Activated T-helper 1 cell treated with anti-CD3 and anti-CD28 coated beads, Interleukin-12 subunit alpha, Interleukin-12 subunit beta, Interleukin-2, Interleukin-4 antibody, amounts not matched to agents 30 ng/mL and 10 ng/mL and 1 ng/mL, durations not matched to agents 14 hours and 24 hours and 36 hours (primary cell): Measurements from ENCODE around the gene ZNF14. TPM values are rescaled to one million over a fixed set of nuclear protein-coding genes. Genes with fewer than 3 reads are reported as not detected.
A peak's percentile ranks its signal among the peaks of the same experiment; 100 is the strongest.
"Not testable (repeated sequence)": the region's sequence is repeated elsewhere in the genome, so short reads cannot be mapped to it uniquely, and the experiment has no call there.

Source experiments
- DNase-seq: peaks from one replicate; pipeline ENCODE4 v3.0.0; 2021; ENCODE audit warnings: low spot score
- H3K27ac Mint-ChIP-seq: one replicate; pipeline ENCODE4 v1.8.0; 2021; ENCODE audit warnings: mild to moderate bottlenecking, mixed read lengths
- H3K27me3 Mint-ChIP-seq: one replicate; pipeline ENCODE4 v1.8.0; 2022; ENCODE audit warnings: mild to moderate bottlenecking, moderate library complexity, mixed read lengths; ENCODE audit not compliant: insufficient read depth
- H3K36me3 Mint-ChIP-seq: one replicate; pipeline ENCODE4 v1.8.0; 2021; ENCODE audit warnings: low read depth, mixed read lengths
- H3K4me1 Mint-ChIP-seq: one replicate; pipeline ENCODE4 v1.8.0; 2021; ENCODE audit warnings: low read depth, mixed read lengths
- H3K4me3 Mint-ChIP-seq: one replicate; pipeline ENCODE4 v1.8.0; 2021; ENCODE audit warnings: mild to moderate bottlenecking, moderate library complexity, mixed read lengths
- H3K9me3 Mint-ChIP-seq: one replicate; pipeline ENCODE4 v1.8.0; 2021; ENCODE audit warnings: mixed read lengths
- intact Hi-C: fragments of 100-400 bp; cut with micrococcal nuclease; formaldehyde crosslinking; loops from one replicate; pipeline ENCODE4 v1.15.1; 2024
- total RNA-seq: library from RNA; stranded (reverse); gene quantifications from 2 replicates; pipeline ENCODE4 v1.2.3, GENCODE V29; 2022

The ZNF14 gene
- 4.3 and 5.1 TPM in 2 replicates for total RNA-seq

- Mint-ChIP-seq H3K27ac (peak within 1 kb of the TSS; percentile 92), H3K27me3 (no peaks in the 10 kb centered on the region), H3K4me3 (peak within 1 kb of the TSS; percentile 99), H3K36me3 (peaks cover 35% of the 10 kb centered on the region), H3K4me1 (peaks cover 17% of the 10 kb centered on the region), H3K9me3 (peaks cover 23% of the 10 kb centered on the region)
- intact Hi-C loops: loop anchor here (1.0 to 5.0 kb wide), 5 partner anchors 43 to 224 kb away; partner anchors contain the start of genes ZNF101 and ZNF506
- DNase-seq: peak; percentile 86
Measured at GRCh38 chr19:19732579-19733501, at the start of gene ZNF14. ZNF14 (minus strand) TSS chr19:19733112; CDS start chr19:19732958, 154 bp downstream.

GRCh38 chr19:19781791-19782190 lies 48.9 kb upstream of the ZNF14 start:
- Mint-ChIP-seq H3K36me3 (peaks cover 64% of the 10 kb centered on the region), H3K9me3 (peaks cover 54% of the 10 kb centered on the region), H3K4me1 (peaks cover 24% of the 10 kb centered on the region)
- H3K27me3 Mint-ChIP-seq, intact Hi-C loops, DNase-seq, H3K4me3 Mint-ChIP-seq, H3K27ac Mint-ChIP-seq: not testable (repeated sequence)

GRCh38 chr19:19778666-19779065 lies 45.8 kb upstream of the ZNF14 start:
- no peak for DNase-seq
- Mint-ChIP-seq H3K9me3 (peaks cover 34% of the 10 kb centered on the region), H3K4me3 (peak overlapping the region; percentile 96), H3K27ac (no peak overlapping the region), H3K36me3 (peaks cover 34% of the 10 kb centered on the region), H3K4me1 (peaks cover 42% of the 10 kb centered on the region), H3K27me3 (no peaks in the 10 kb centered on the region)
- intact Hi-C loops: loop anchor here (5.0 kb wide), 2 partner anchors 299 to 1304 kb away; partner anchors contain the start of genes ZNF714 and ZNF90

GRCh38 chr19:19777692-19778091 lies 44.8 kb upstream of the ZNF14 start:
- H3K36me3 Mint-ChIP-seq: peaks cover 30% of the 10 kb centered on the region
- no peaks in the 10 kb centered on the region for H3K27me3 Mint-ChIP-seq
- DNase-seq: no peak
- intact Hi-C loops: loop anchor here (5.0 kb wide), 2 partner anchors 300 to 1305 kb away; partner anchors contain the start of genes ZNF714 and ZNF90
- H3K27ac Mint-ChIP-seq: no peak overlapping the region
- H3K4me3 Mint-ChIP-seq: peak overlapping the region; percentile 96
- peaks cover 28% of the 10 kb centered on the region for H3K9me3 Mint-ChIP-seq
- H3K4me1 Mint-ChIP-seq: peaks cover 42% of the 10 kb centered on the region

- peak; percentile 90 for DNase-seq
- peaks cover 20% of the 10 kb centered on the region for H3K9me3 Mint-ChIP-seq
- H3K4me3 Mint-ChIP-seq: peak overlapping the region; percentile 96
- no peaks in the 10 kb centered on the region for H3K27me3 Mint-ChIP-seq
- H3K4me1 Mint-ChIP-seq: peaks cover 42% of the 10 kb centered on the region
- intact Hi-C loops: loop anchor here (1.0 to 5.0 kb wide), 11 partner anchors 41 to 1306 kb away; partner anchors contain the start of genes ATP13A1, GMIP, ZNF101 and ZNF14
- H3K27ac Mint-ChIP-seq: peak overlapping the region; percentile 89
- H3K36me3 Mint-ChIP-seq: peaks cover 18% of the 10 kb centered on the region
Measured at GRCh38 chr19:19776206-19777008, 43.5 kb upstream of the ZNF14 start.

- Mint-ChIP-seq H3K27ac (peak overlapping the region; percentile 89), H3K4me3 (peak overlapping the region; percentile 96), H3K4me1 (peaks cover 42% of the 10 kb centered on the region), H3K36me3 (peaks cover 17% of the 10 kb centered on the region), H3K9me3 (peaks cover 24% of the 10 kb centered on the region), H3K27me3 (no peaks in the 10 kb centered on the region)
- no peak for DNase-seq
- intact Hi-C loops: loop anchor here (1.0 to 5.0 kb wide), 11 partner anchors 41 to 1306 kb away; partner anchors contain the start of genes ATP13A1, GMIP, ZNF101 and ZNF14
Measured at GRCh38 chr19:19775891-19776205, 42.9 kb upstream of the ZNF14 start.

GRCh38 chr19:19774354-19775033 lies 41.6 kb upstream of the ZNF14 start:
- Mint-ChIP-seq H3K9me3 (peaks cover 17% of the 10 kb centered on the region), H3K36me3 (peaks cover 13% of the 10 kb centered on the region), H3K27me3 (no peaks in the 10 kb centered on the region), H3K4me3 (peak overlapping the region; percentile 53), H3K27ac (no peak overlapping the region), H3K4me1 (peaks cover 42% of the 10 kb centered on the region)
- intact Hi-C loops: loop anchor here (5.0 kb wide), 2 partner anchors 303 to 1308 kb away; partner anchors contain the start of genes ZNF714 and ZNF90
- no peak for DNase-seq

GRCh38 chr19:19771963-19772362 lies 39.1 kb upstream of the ZNF14 start:
- H3K4me3 Mint-ChIP-seq, intact Hi-C loops, H3K27ac Mint-ChIP-seq, DNase-seq, H3K36me3 Mint-ChIP-seq, H3K27me3 Mint-ChIP-seq: not testable (repeated sequence)
- H3K4me1 Mint-ChIP-seq: peaks cover 25% of the 10 kb centered on the region
- H3K9me3 Mint-ChIP-seq: peaks cover 19% of the 10 kb centered on the region

GRCh38 chr19:19769971-19770370 lies 37.1 kb upstream of the ZNF14 start:
- DNase-seq, H3K4me1 Mint-ChIP-seq, H3K4me3 Mint-ChIP-seq, H3K27ac Mint-ChIP-seq, intact Hi-C loops, H3K27me3 Mint-ChIP-seq, H3K36me3 Mint-ChIP-seq: not testable (repeated sequence)
- peaks cover 27% of the 10 kb centered on the region for H3K9me3 Mint-ChIP-seq

- intact Hi-C loops: no loop called here
- Mint-ChIP-seq H3K27ac (no peak overlapping the region), H3K36me3 (peaks cover 2% of the 10 kb centered on the region), H3K4me3 (no peak overlapping the region), H3K9me3 (peaks cover 20% of the 10 kb centered on the region), H3K27me3 (no peaks in the 10 kb centered on the region), H3K4me1 (no peaks in the 10 kb centered on the region)
- no peak for DNase-seq
Measured at GRCh38 chr19:19758164-19758563, 25.3 kb upstream of the ZNF14 start.

GRCh38 chr19:19752760-19753403 lies 20.0 kb upstream of the ZNF14 start:
- H3K4me1 Mint-ChIP-seq: no peaks in the 10 kb centered on the region
- H3K4me3 Mint-ChIP-seq: no peak overlapping the region
- no peak overlapping the region for H3K27ac Mint-ChIP-seq
- H3K9me3 Mint-ChIP-seq: peaks cover 18% of the 10 kb centered on the region
- DNase-seq: no peak
- intact Hi-C loops: no loop called here
- H3K27me3 Mint-ChIP-seq: no peaks in the 10 kb centered on the region
- no peaks in the 10 kb centered on the region for H3K36me3 Mint-ChIP-seq

GRCh38 chr19:19751846-19752245 lies 18.9 kb upstream of the ZNF14 start:
- Mint-ChIP-seq H3K4me1 (no peaks in the 10 kb centered on the region), H3K9me3 (peaks cover 17% of the 10 kb centered on the region), H3K27me3 (no peaks in the 10 kb centered on the region), H3K27ac (no peak overlapping the region), H3K36me3 (no peaks in the 10 kb centered on the region), H3K4me3 (no peak overlapping the region)
- intact Hi-C loops: no loop called here
- DNase-seq: no peak
